HK-2 (cell line): ENCODE measurements around the gene RPH3AL.
"Not testable (repeated sequence)": the region's sequence is repeated elsewhere in the genome, so short reads cannot be mapped to it uniquely, and the experiment has no call there.

Source experiments
- DNase-seq: peaks from one replicate; pipeline ENCODE4 v3.0.0-alpha.2; 2018; ENCODE audit not compliant: unreplicated experiment

RPH3AL gene

GRCh38 chr17:238071-238963, 114.3 kb downstream of the RPH3AL start:
- DNase-seq = no peak

GRCh38 chr17:237406-237955, 115.1 kb downstream of the RPH3AL start:
- no peak for DNase-seq

- no peak for DNase-seq
Measured at GRCh38 chr17:236641-237405, 115.8 kb downstream of the RPH3AL start.

GRCh38 chr17:235831-236640, 116.6 kb downstream of the RPH3AL start:
- no peak for DNase-seq

- DNase-seq = not testable (repeated sequence)
Measured at GRCh38 chr17:234994-235830, 117.4 kb downstream of the RPH3AL start.

- not testable (repeated sequence) for DNase-seq
Measured at GRCh38 chr17:234163-234993, 118.2 kb downstream of the RPH3AL start.

- no peak for DNase-seq
Measured at GRCh38 chr17:233473-233941, 119.1 kb downstream of the RPH3AL start.

- DNase-seq = no peak
Measured at GRCh38 chr17:231966-232807, 120.4 kb downstream of the RPH3AL start.

- no peak for DNase-seq
Measured at GRCh38 chr17:231191-231965, 121.2 kb downstream of the RPH3AL start.

GRCh38 chr17:230395-230770, 122.2 kb downstream of the RPH3AL start:
- DNase-seq = no peak

GRCh38 chr17:229709-230394, 122.8 kb downstream of the RPH3AL start:
- no peak for DNase-seq

GRCh38 chr17:228951-229708, 123.5 kb downstream of the RPH3AL start:
- no peak for DNase-seq

GRCh38 chr17:227946-228615, 124.5 kb downstream of the RPH3AL start:
- no peak for DNase-seq

- no peak for DNase-seq
Measured at GRCh38 chr17:227078-227945, 125.3 kb downstream of the RPH3AL start.
